ENCODE data around the gene ZMYND10. TPM values are rescaled to one million over a fixed set of nuclear protein-coding genes. Genes with fewer than 3 reads are reported as not detected.

Gene ZMYND10
- total and polyA plus RNA-seq, 9 of the 15 experiments (the other 6 are each of a cell fraction or from before 2014, with no cell fraction given), result 0.20 to 2.8 (median 0.70) TPM

GRCh38 chr3:50340448-50341329 lies 4.8 kb downstream of the ZMYND10 start, which contains the start of gene RASSF1 (continued):
- 0 out of 2 replicates have a peak, but pooled peaks have one; percentile 44 for TF ChIP-seq ZBTB40 (IDR thresholded peaks at IDR 0.05)
- no peak for TF ChIP-seq ZBTB40 (CRISPR knock-in tag; IDR thresholded peaks at IDR 0.05)
- 0 out of 2 replicates have a peak, but pooled peaks have one; percentile 58 for TF ChIP-seq KAT7 (CRISPR knock-in tag; IDR thresholded peaks at IDR 0.05; ENCODE audit: borderline replicate concordance)
- no peak for TF ChIP-seq XRCC4 (IDR thresholded peaks at IDR 0.05; ENCODE audit: extremely low read depth, insufficient read depth, insufficient read length)
- no peak for TF ChIP-seq HINFP (tag; conservative IDR thresholded peaks at IDR 0.05; ENCODE audit: low read depth)
- no peak for TF ChIP-seq ARID4B (CRISPR knock-in tag; IDR thresholded peaks at IDR 0.05)
- TF ChIP-seq VEZF1 (CRISPR knock-in tag; IDR thresholded peaks at IDR 0.05), result peak; percentile 77
- 0 out of 2 replicates have a peak, but pooled peaks have one; percentile 6 for TF ChIP-seq BHLHE40 (IDR thresholded peaks at IDR 0.05; ENCODE audit: low read length)

Data from K562 (cell line).